HG03521 (cell line): ENCODE measurements around the gene SLC1A4.
A peak's percentile ranks its signal among the peaks of the same experiment; 100 is the strongest.

Source experiments
- ATAC-seq: cut with Tn5 transposase; IDR thresholded peaks from one replicate; pipeline ENCODE4 v1.9.1; 2021; ENCODE audit warnings: mild to moderate bottlenecking, moderate library complexity; ENCODE audit not compliant: unreplicated experiment

SLC1A4 gene

GRCh38 chr2:65046633-65047407 is 57.6 kb downstream of the SLC1A4 start:
- no peak for ATAC-seq

GRCh38 chr2:65049010-65049639 is 59.9 kb downstream of the SLC1A4 start:
- ATAC-seq: no peak

GRCh38 chr2:65050931-65051330 is 61.7 kb downstream of the SLC1A4 start:
- ATAC-seq: no peak

- peak; percentile 45 for ATAC-seq
Measured at GRCh38 chr2:65053199-65053598, 64.0 kb downstream of the SLC1A4 start.

GRCh38 chr2:65054749-65055421 is 65.7 kb downstream of the SLC1A4 start:
- no peak for ATAC-seq

- ATAC-seq: peak; percentile 23
Measured at GRCh38 chr2:65055422-65056214, 66.4 kb downstream of the SLC1A4 start.

- ATAC-seq: peak; percentile 85
Measured at GRCh38 chr2:65056215-65057053, 67.2 kb downstream of the SLC1A4 start, which contains the start of gene CEP68. CEP68 (plus strand) TSS chr2:65056416; CDS start chr2:65069445, 13,029 bp downstream.

GRCh38 chr2:65057054-65057375 is 67.8 kb downstream of the SLC1A4 start:
- ATAC-seq: no peak

GRCh38 chr2:65057391-65058052 is 68.3 kb downstream of the SLC1A4 start:
- ATAC-seq: no peak

GRCh38 chr2:65059071-65059470 is 69.9 kb downstream of the SLC1A4 start:
- ATAC-seq: no peak

- no peak for ATAC-seq
Measured at GRCh38 chr2:65061146-65061909, 72.1 kb downstream of the SLC1A4 start.

GRCh38 chr2:65061910-65062339 is 72.7 kb downstream of the SLC1A4 start:
- no peak for ATAC-seq

- ATAC-seq: no peak
Measured at GRCh38 chr2:65062843-65063825, 73.9 kb downstream of the SLC1A4 start.

GRCh38 chr2:65064728-65065552 is 75.7 kb downstream of the SLC1A4 start:
- ATAC-seq: peak; percentile 67

- no peak for ATAC-seq
Measured at GRCh38 chr2:65067806-65068553, 78.8 kb downstream of the SLC1A4 start.

GRCh38 chr2:65069439-65069824 is 80.2 kb downstream of the SLC1A4 start:
- ATAC-seq: no peak
